HG02588 (cell line): ENCODE data around the gene MMP23B.
A peak's percentile ranks its signal among the peaks of the same experiment; 100 is the strongest.
"Not testable (repeated sequence)": the region's sequence is repeated elsewhere in the genome, so short reads cannot be mapped to it uniquely, and the experiment has no call there.

Source experiments
- ATAC-seq: cut with Tn5 transposase; IDR thresholded peaks from one replicate; pipeline ENCODE4 v1.9.1; 2021; ENCODE audit warnings: mild to moderate bottlenecking, moderate library complexity; ENCODE audit not compliant: unreplicated experiment

Gene MMP23B

GRCh38 chr1:1629430-1630190, 2.4 kb upstream of the MMP23B start:
- no peak for ATAC-seq

- ATAC-seq = no peak
Measured at GRCh38 chr1:1630191-1630964, 1.6 kb upstream of the MMP23B start.

- no peak for ATAC-seq
Measured at GRCh38 chr1:1630965-1631781, 800 bp upstream of the MMP23B start.

GRCh38 chr1:1633409-1633808, 1.4 kb downstream of the MMP23B start:
- not testable (repeated sequence) for ATAC-seq

- ATAC-seq = not testable (repeated sequence)
Measured at GRCh38 chr1:1634613-1635012, 2.6 kb downstream of the MMP23B start.

- ATAC-seq = not testable (repeated sequence)
Measured at GRCh38 chr1:1636621-1637478, 4.9 kb downstream of the MMP23B start.

GRCh38 chr1:1637479-1637875, 5.5 kb downstream of the MMP23B start:
- not testable (repeated sequence) for ATAC-seq

- not testable (repeated sequence) for ATAC-seq
Measured at GRCh38 chr1:1638528-1638927, 6.6 kb downstream of the MMP23B start.

GRCh38 chr1:1639368-1639767, 7.4 kb downstream of the MMP23B start:
- not testable (repeated sequence) for ATAC-seq

- ATAC-seq = not testable (repeated sequence)
Measured at GRCh38 chr1:1640081-1640480, 8.1 kb downstream of the MMP23B start.

GRCh38 chr1:1640711-1641461, 8.9 kb downstream of the MMP23B start:
- not testable (repeated sequence) for ATAC-seq

GRCh38 chr1:1646326-1646725, 14.4 kb downstream of the MMP23B start:
- ATAC-seq = not testable (repeated sequence)

- not testable (repeated sequence) for ATAC-seq
Measured at GRCh38 chr1:1647567-1648241, 15.7 kb downstream of the MMP23B start.

GRCh38 chr1:1648265-1648664, 16.3 kb downstream of the MMP23B start:
- ATAC-seq = not testable (repeated sequence)

GRCh38 chr1:1658583-1659549, 26.9 kb downstream of the MMP23B start, which contains the start of gene CDK11B:
Gene CDK11B (minus strand): TSS chr1:1659004. CDS start chr1:1657485, 1,519 bp downstream.
- ATAC-seq = peak; percentile 85

GRCh38 chr1:1662392-1662791, 30.4 kb downstream of the MMP23B start:
- ATAC-seq = not testable (repeated sequence)

- ATAC-seq = not testable (repeated sequence)
Measured at GRCh38 chr1:1662830-1663560, 31.0 kb downstream of the MMP23B start.
